IPS-NIHi7 (cell line): ENCODE results near the gene NAPB.

Experiments used
- DNase-seq: peaks from one replicate; pipeline ENCODE4 v3.0.0; 2012; ENCODE audit warnings: mixed read lengths; ENCODE audit errors: extremely low spot score

NAPB gene

DNA sequence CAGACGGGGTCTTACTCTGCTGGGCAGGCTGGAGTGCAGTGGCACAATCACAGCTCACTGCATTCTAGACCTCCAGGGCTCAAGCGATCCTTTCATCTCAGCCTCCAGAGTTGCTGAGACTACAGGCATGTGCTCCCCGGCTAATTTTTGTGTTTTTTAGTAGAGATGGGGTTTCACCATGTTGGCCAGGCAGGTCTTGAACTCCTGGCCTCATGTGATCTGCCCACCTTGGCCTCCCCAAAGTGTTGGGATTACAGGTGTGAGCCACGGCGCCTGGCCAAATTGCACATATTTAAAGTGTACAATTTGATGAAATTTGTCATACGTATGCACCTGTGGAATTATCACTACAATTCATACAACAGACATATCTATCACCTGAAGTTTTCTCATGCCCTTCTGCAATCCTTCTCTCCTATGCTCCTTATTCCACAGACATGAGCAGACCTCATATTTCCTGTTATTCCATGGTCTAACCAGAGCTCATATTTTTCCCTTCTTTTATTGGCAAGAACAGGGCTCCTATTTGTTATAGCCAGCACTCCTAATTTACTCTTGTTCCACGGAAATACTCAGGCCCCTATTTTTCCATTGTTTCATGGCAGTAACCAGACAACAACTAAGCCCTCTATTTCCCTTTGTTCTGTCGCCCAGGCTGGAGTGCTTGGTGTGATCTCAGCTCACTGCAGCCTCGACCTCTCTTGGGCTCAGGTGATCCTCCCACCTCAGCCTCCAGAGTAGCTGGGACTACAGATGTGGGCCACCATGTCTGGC lies 16.0 kb upstream of the NAPB start:
- DNase-seq, result no peak

DNA sequence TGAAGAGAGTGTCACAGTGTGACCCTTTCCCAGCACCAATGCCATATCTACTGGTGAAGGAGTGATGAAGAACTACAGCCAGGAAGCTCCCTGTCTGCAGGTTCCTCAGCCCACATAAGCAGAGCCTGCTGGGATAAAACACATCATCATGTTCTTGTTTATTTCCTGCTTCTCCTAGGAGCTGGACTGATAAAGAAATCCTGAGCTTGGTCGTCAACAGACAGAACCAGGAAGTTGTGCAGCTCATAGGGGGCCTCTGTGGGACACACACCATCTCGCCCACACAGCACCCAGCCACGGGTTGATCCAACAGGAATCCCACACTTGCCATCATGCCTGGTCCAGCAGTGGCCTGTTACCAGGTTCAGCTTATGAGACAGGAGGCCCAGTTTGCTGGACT lies 15.4 kb upstream of the NAPB start:
- no peak for DNase-seq

DNA sequence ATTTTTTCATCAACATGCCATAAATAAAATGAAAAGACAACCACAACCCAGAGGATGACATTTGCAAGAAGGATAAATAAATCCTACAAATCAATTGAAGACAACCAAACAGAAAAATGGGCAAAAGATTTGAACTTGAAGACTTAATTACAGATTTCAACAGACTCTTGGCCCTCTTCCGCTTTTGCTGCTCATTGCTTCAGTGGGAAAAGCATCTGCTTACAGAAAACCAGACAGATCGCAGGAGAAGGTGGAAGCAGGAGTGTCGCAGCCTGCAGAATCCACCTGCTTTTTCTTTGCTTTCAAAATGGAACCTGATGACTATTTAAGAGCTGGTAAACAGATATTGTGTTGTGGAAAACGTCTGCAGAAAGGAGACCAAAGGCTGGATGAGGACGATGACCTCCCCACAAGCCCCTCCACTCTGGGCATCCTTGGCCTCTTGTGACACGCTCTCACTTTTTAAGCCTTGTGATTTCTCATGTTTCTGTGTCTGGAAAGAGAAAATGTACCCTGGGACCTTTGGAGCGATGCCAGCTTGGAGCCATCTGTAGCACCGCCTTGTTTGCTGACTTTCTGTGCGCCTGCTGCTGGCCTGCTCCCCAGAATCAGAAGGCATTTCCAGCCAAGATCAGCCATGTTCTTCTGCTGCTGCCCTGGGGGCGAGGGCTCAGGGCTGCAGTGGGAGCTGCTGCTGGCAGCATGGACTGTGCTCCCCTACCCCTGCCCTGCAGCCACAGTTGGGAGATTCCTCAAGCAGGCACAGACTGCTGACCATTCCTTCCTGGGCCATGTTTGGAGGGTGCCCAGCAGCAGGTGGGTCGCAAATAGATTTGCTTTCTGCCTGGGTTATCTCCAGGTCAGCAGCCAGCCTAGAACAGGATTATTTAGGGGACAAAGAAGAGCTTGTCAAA lies 14.6 kb upstream of the NAPB start:
- DNase-seq, result no peak

DNA sequence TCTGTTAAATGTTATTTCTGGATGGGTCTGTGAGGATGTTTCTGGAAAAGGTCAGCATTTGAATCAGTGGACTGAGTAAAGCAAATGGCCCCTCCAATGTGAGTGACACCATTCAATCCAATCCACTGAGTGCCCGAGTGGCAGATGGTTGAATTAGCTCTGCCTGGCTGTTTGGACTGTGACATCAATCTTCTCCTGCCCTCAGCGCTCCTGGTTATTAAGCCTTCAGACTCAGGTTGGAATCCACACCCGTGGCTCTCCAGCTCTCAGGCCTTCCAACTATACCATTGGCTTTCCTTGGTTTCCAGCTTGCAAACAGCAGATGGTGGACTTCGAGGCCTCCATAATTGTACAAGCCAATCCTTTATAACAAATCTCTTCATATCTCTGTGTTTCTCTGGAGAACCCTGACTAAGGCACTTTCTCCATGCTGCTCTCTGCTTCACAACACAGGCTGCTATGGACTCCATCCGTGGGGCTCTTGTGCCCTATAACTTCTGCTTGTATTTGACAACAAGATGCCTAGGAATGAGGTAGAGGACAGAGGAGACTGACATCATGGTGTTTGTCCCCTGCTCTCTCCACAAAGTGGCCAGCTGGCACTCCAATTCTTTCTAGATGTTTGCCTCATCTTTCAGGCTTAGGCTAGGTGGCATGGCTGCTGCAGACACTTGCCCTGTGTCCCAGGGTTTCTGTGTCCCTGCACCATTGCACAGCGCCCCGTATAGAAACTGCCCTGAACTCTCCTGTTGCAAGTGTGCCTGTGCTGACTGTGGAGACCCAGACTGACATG lies 13.4 kb upstream of the NAPB start:
- no peak for DNase-seq

DNA sequence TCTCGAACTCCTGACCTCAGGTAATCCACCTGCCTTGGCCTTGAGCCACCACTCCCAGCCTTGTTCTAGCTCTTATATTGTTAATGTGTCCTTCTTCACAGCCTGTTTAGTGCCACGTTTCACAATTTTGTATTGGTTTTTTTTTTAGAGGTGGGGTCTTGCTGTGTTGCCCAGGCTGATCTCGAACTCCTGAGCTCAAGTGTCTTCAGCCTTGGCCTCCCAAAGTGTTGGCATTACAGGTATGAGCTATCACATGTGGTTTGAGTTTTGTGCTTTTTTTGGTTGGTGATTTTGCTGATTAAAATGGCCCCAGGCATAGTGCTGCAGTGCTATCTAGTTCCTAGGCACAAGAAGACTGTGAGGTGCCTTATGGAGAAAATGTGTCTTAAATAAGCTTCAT lies 12.3 kb upstream of the NAPB start:
- no peak for DNase-seq

DNA sequence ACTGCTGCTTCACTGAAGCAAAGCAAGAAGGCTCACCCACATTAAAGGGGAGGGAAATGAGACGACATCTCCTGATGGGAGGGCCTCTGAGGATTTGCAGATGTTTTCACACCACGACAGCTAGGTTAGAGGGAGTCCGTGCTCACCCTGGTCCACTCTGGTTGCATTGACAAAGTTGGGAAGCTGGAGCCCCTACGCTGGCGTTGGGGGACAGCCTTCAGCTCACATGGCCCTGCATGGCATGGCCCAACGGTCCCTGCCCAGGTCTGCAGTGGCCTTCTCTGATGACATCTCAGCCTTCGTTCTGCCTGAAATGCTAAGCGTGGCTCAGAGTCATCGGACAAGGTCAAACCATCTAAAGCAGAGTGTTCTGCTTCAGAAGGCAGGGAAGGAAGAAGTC lies 3.8 kb upstream of the NAPB start:
- DNase-seq, result no peak

DNA sequence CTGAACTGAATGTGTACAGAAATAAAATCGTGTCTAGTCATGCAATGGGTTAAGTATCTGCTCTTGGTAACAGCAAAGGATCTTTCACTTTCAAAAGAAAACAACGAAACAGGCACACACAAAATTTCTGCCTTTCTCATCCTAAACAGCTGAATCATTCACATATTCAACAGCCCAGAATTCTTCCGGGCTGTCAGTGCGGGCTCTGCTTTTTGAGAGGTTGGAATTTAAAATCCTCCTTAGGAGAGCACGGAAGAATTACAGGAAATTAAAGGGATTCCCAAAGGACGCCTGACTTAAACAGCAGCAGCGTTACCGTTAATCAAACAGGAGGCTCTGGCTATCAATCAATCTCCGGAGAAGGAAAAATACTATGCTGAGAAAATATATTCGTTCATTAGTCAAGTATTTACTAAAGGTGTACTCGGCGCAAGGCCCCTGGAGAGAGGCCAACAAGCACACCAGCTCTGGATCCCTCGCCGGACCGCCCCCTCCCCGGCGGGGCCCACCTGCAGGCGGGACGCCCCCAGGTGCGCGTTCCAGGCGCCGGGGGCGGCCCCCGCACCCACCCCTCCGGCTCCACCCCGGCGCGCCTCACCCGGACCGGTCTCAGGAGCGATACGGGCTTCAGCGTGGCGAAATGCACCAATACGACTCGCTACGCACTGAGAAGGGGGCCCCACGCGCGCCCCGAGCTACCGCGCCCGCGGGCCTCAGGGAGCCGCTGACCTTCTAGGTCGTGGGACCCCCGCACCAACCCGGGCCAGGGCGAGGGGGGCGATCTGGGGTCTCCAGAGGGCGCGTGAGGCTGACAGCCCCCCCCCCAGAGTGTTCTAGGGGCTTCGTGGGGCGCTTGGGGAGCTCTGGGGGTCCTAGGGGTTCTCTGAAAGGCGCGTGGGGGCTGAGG lies 1.0 kb downstream of the NAPB start:
- no peak for DNase-seq

DNA sequence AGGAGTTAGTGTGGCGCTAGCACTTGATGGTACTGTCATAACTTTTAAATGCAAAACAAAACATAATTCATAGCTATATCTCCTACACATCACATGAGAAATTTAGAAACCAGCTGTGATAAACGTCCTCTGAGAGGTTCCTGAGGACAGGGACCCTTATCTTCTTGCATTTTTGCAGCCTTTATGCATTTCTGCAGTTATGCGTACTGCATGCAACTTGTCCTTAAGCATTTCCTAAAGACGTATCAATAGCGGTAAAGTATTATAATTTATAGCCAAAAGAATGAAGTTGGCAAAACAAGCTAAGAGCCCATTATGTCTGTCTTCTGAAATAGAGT lies 1.7 kb downstream of the NAPB start:
- DNase-seq, result no peak

DNA sequence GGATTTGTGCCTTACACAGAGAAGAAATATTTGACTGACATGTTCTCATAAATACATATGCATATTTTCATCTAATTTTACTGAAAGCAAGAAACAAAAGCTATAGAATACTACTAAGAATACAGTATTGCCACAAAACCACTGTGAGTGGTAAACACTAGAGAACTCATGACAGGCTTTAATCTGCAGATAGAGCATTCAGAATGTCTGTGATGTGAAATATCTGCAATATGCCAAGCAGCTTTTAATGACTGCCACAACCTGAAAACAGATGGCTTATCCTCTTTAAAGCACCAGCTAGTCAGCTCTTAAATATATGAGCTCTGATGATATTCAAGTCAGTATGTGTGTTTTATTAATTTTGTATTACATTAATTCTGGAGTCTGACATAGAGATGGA lies 3.4 kb downstream of the NAPB start:
- DNase-seq, result no peak

DNA sequence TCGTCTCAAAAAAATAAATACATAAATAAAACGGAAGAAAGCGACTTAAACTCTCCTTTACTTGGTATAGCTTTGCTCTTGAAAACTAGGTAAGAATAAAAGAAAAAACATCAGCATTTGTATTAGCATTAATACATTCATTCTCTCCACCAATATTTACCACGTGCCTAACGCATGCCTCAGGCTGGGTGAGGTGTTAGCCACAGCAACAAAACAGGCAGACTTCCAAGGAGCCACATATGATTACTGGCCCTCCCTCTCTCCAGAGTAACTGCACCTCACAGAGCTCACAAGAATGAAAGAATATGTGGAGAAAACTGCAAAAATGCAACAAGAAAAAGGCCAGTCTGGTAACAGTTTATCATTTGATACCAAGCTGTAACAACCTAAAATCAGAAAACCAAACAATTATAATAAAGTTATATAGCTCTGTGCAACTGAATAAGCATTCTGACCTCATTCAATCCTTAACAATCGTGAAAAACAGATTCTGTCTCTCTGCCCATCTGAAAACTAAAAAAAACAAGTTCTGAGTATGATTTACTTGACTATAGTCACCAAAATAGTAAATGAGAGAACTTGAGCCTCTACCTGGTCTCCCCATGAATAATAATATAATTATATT lies 5.2 kb downstream of the NAPB start:
- DNase-seq, result no peak

DNA sequence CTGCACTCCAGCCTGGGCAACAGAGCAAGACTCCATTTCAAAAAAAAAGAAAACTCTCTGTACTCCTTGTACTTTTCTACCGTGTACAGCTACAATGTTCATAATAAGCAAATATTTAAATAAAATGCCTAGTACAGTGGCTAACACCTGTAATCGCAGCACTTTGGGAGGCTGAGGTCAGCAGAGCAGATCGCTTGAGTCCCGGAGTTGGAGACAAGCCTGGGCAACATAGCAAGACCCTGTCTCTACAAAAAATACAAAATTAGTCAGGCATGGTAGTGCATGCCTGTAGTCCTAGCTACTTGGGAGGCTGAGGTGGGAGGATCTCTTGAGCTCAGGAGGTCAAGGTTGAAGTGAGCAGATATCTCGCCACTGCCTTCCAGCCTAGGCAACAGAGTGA lies 5.7 kb downstream of the NAPB start:
- no peak for DNase-seq

DNA sequence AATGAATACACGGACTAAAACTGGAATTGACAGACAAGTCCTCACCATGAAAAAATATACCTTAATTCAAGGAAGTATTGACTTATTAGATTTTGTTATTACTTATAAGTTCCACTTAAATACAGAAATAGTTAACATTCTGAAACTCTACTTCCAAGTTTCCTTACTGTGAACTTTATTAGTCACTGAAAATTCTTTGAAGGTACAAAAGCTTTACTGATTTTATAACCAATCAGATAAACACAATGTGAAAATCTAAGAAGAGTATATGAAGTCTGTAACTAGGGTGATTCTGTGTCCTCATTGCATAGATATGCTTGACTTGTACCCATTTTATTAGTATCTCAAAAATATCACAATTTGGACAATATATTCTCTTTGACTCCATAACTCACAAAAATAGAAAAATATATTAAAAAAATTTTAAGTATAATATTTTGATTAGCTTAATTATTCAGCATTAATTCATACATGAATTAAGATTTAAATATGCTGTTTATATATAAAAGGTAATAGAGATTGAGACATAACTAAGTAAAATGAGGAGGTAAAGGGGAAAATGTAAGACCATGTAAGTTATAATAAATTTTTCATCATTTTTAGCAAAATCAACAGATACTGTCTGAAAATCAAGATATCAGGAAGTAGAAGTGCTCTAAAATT lies 6.6 kb downstream of the NAPB start:
- no peak for DNase-seq

DNA sequence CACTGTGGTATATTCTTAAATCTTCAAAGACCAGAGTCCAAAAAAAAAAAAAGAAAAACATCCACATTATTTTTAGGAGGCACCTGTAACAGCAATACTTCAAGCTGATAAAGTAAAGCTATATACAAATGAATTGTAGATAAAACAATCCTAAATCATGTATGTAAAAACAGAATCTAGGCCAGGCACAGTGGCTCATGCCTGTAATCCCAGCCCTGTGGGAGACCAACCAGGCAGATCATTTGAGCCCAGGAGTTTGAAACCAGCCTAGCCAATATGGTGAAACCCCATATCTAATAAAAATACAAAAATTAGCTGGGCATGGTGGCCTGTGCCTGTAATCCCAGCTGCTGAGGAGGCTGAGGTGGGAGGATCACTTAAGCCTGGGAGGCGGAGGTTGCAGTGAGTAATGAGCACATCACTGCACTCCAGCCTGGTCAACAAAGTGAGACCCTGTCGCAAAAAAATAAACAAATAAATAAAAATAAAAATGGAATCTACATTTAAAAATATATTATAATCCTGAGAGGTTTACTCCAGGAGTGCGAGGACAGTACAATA lies 7.3 kb downstream of the NAPB start:
- no peak for DNase-seq

DNA sequence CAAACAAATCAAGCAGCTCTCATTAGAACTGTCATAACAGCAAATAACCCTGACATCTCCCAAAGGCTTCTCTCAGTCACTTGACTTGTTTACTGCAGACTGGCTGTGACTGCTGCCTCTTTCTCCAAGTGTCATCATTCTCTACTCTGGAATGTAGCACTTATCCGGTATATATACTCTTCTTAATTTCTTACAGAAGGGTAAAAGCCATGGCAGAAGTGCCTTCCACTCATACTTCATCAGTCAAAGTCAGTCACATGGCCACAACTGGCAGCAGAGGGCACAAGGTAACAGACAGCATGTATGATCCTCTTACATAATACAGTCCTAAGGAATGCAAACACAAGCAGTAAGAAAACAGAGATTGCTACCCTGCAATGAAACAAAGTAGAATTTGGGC lies 9.3 kb downstream of the NAPB start:
- DNase-seq, result no peak

DNA sequence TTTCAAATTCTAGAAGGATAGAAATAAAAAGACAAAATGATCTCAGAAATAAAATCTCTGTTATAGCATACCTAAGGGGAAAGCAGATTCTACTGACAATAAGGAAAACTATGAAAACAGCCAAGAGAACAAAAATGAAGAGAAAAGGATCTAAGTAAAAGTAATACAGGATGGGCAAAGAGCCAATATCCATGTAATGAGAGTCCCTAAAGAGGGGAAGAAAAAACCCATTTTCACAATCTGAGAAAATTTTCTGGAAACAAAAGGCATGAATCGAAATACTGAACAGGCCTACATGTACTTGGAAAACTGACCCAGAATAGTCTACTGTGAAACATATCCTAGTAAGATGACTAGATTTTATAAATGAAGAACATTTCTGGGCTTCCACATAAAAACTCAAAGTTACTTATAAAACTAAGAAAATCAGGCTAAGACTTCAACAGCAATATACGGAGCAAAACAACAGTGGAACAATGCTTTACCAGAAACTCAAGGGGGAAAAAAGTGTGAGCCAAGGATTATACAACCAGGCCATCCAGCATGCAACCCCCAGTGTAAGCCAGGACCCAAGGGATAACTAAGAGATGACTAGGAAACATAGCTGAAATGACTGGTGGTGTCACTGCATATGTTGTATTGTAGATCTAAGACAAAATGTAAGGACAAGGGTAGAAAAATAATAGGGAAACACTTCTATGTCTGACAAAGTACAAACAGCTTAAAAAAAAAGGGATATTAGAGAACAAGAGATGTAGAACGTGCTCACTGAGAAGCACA lies 10.2 kb downstream of the NAPB start:
- DNase-seq, result no peak

DNA sequence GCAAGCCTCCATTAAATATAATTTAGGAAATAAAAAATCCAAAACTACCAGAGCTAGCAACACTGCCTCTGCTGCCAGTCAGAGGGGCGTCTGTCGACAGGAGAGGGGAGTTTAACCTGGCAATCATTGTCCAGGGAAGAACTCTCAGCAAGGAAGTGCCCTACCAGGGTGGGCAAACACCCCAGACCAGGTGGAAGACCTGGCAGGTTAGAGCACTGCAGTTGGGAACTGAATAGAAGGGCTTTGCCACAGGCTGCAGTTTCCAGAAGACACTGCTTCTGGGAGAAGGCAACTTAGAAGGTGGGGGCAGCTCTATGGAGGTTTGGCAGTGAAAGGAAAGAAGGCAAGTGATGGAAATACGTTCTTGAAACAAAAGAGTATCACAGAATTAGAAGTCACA lies 11.5 kb downstream of the NAPB start:
- DNase-seq, result no peak

DNA sequence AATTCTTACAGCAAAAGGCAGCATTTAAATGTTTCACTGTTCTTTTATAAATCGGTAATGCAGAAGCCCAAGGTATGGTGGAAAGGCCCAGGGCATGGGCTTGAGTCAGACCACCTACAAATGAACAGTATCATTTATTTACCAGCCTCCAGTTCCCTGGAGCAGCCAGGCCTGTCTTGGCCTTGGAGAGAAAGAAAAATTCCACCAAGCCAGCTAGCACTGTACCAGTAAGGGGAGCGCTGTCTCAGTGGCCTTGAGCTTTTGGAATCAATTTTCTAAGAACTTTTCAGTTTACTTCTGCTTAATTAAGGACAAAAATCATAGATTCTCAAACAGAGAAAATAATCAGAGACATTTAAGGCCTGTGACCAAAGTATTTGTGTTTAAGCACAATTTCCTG lies 12.3 kb downstream of the NAPB start:
- no peak for DNase-seq

DNA sequence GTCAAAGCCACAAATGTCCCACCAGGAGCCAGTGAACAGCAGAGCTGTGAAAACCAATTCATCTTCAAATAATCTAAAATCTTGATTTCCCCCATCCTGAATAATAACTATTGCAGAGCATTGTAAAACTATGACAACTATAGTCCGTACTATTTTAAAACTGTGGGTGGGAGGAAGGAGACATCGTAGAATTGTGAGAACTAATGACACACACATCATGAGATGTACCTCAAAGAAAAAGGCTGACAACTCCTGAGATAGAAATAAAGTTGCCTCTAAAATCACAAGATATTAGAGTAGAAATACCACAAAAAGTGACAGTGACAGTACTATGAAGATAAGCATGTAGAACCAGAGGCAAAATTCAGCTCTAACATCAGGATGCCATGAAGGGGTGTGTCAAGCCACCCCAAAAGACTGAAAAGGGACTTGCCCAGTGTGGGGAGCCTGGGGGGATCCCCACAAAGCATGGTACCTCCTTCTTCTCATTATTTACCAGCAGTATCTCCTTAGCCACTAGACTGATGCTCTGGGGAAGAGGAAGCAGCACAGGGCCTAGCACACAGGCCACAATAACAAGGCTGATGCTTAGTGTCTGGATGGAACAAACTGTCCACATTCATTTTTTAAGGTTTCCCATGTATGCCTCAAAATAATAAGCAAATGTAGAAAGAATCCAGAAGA lies 13.4 kb downstream of the NAPB start:
- no peak for DNase-seq

DNA sequence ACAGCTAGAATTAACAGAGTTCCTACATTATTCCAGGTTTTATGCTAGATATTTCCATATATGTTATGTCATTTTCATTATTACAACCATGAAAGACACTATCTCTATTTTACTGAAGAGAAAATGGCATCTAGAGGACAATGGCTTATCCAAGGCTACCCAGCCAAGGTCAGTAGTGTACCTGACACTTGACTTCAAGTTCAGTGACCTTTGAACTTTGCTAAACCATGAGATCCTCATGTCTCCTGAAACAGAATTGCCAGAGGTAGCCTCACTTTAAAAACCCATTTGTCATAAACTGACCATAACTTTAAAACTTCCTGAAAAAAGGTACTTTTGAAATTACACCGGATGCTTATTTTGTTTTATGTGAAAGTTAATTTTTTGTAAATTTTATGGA lies 14.4 kb downstream of the NAPB start:
- no peak for DNase-seq
